K562 (cell line): ENCODE measurements around the gene FGFR4. TPM values are rescaled to one million over a fixed set of nuclear protein-coding genes. Genes with fewer than 3 reads are reported as not detected.
A peak's percentile ranks its signal among the peaks of the same experiment; 100 is the strongest.

Experiments
- CGGBP1 ChIP-seq: fragments of 250-450 bp; sonication (Bioruptor Pico); IDR thresholded peaks from 2 replicates; pipeline ENCODE4 v1.9.0; 2021; ENCODE audit warnings: mild to moderate bottlenecking
- CREB3L1 ChIP-seq: fragments of 450-650 bp; IDR thresholded peaks from 2 replicates; pipeline ENCODE4 v1.6.1; 2014; ENCODE audit warnings: low read depth, mild to moderate bottlenecking, moderate library complexity, borderline replicate concordance
- EGR1 ChIP-seq: fragments of 450-650 bp; conservative IDR thresholded peaks from 2 replicates; pipeline ENCODE4 v1.6.1; 2017; ENCODE audit warnings: mild to moderate bottlenecking
- MAZ ChIP-seq, 2 experiments: fragments of 450-650 bp in 1 of 2; sonication (generic) in 1 of 2; formaldehyde crosslinking; IDR thresholded peaks in 1 of 2; conservative IDR thresholded peaks in 1 of 2; 2 replicates each; pipeline versions ENCODE4 v1.4.0 to v1.5.0; 2020; ENCODE audit warnings: mild to moderate bottlenecking in 1 of 2, missing genetic modification reagents in 1 of 2
- PCBP2 ChIP-seq: fragments of 200-400 bp; formaldehyde crosslinking; IDR thresholded peaks from 2 replicates; pipeline ENCODE4 v1.6.1; 2018; ENCODE audit warnings: low read length, low read depth, mild to moderate bottlenecking, moderate library complexity; ENCODE audit not compliant: poor library complexity, severe bottlenecking
- TSC22D4 ChIP-seq: fragments of 450-650 bp; IDR thresholded peaks from 2 replicates; pipeline ENCODE4 v1.6.1; 2016; ENCODE audit warnings: missing genetic modification characterization, missing biosample characterization, control low read depth
- ZNF184 ChIP-seq: sonication (generic); formaldehyde crosslinking; IDR thresholded peaks from 2 replicates; pipeline ENCODE4 v1.5.0; 2020; ENCODE audit warnings: missing genetic modification reagents
- polyA plus RNA-seq, 8 experiments: library from polyadenylated mRNA; depleted of rRNA in 4 of 8; stranded (reverse) in 5 of 8; unstranded in 3 of 8; fragments of >200 nt; fragmentation: Nextera tagmentation in 2 of 8; fragmentation: Illumina TruSeq in 1 of 8; extraction: Ambion mirVana in 2 of 8; extraction: Trizol in 1 of 8; gene quantifications; 2 replicates each; pipeline versions ENCODE4 v1.2.1 to v1.2.3, GENCODE V29; 2011 to 2014; ENCODE audit warnings: inconsistent platforms in 1 of 8, missing spikeins in 1 of 8
- total RNA-seq, 7 experiments: library from RNA; depleted of rRNA in 6 of 7; stranded (reverse); fragments of >200 nt in 6 of 7; fragmentation: Illumina TruSeq in 2 of 7; extraction: Trizol in 2 of 7; gene quantifications; 2 replicates each; pipeline versions ENCODE4 v1.2.1 to v1.2.3, GENCODE V29; 2011 to 2021; ENCODE audit warnings: low replicate concordance in 1 of 7
- TF ChIP-seq, protein P1 (sequence below): IDR thresholded peaks from 2 replicates; pipeline ENCODE4 v1.6.1; 2014; ENCODE audit warnings: antibody characterized with exemption
- TF ChIP-seq, protein P2 (sequence below): fragments of 250-450 bp; sonication (Bioruptor Pico); IDR thresholded peaks from 2 replicates; pipeline ENCODE4 v1.4.0; 2020; ENCODE audit warnings: mild to moderate bottlenecking, moderate library complexity
- TF ChIP-seq, protein P3 (sequence below), 2 experiments: fragments of 450-650 bp; formaldehyde crosslinking in 1 of 2; IDR thresholded peaks; 2 replicates each; pipeline versions ENCODE4 v1.4.0 to v1.6.1; 2014 to 2020; ENCODE audit warnings: mild to moderate bottlenecking in 2 of 2, borderline replicate concordance in 1 of 2, low read depth in 1 of 2

Gene FGFR4
- total and polyA plus RNA-seq, 9 of the 15 experiments (the other 6 are each of a cell fraction or from before 2014, with no cell fraction given), result 0.76 to 35.4 (median 7.5) TPM

DNA sequence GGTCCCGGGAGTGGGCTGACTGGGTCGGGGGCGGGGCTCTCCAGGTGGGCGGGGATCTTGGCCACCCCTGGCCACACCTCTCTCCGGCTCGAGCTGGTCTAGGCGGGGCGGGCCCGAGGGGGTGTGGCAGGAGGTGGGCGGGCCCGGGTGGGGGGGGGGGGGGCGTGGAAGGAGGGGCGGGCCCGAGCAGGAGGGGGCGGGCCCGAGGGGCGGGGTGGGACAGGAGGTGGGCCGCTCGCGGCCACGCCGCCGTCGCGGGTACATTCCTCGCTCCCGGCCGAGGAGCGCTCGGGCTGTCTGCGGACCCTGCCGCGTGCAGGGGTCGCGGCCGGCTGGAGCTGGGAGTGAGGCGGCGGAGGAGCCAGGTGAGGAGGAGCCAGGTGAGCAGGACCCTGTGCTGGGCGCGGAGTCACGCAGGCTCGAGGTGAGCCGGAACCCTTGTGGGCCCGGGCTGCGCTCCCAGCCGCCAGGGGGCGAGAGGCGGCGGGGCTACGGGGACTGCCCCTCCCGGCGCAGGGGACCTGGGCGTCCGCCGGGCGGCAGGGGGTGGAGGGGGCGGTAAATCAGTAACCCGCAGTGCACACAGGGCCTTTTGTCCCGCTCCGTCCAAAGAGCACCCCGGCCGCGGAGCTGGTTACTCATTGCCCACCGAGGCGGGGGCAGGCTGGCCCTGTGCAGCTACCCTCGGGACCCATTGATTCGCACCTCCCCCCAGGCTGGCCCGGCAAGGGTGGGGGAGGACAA is at the start of gene FGFR4 (continued):
- TF ChIP-seq CREB3L1 (no peak), CGGBP1 (CRISPR knock-in tag) (no peak), EGR1 (peak; percentile 95), TSC22D4 (tag) (no peak), ZNF184 (CRISPR knock-in tag) (no peak), MAZ (CRISPR knock-in tag; conservative IDR thresholded peaks at IDR 0.05 in 1 of 2, IDR thresholded peaks at IDR 0.05 in 1 of 2) (peak; percentile 87 to 95), PCBP2 (no peak)
- TF ChIP-seq, protein P1, sequence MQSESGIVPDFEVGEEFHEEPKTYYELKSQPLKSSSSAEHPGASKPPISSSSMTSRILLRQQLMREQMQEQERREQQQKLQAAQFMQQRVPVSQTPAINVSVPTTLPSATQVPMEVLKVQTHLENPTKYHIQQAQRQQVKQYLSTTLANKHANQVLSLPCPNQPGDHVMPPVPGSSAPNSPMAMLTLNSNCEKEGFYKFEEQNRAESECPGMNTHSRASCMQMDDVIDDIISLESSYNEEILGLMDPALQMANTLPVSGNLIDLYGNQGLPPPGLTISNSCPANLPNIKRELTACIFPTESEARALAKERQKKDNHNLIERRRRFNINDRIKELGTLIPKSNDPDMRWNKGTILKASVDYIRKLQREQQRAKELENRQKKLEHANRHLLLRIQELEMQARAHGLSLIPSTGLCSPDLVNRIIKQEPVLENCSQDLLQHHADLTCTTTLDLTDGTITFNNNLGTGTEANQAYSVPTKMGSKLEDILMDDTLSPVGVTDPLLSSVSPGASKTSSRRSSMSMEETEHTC, result no peak
- TF ChIP-seq, protein P2, sequence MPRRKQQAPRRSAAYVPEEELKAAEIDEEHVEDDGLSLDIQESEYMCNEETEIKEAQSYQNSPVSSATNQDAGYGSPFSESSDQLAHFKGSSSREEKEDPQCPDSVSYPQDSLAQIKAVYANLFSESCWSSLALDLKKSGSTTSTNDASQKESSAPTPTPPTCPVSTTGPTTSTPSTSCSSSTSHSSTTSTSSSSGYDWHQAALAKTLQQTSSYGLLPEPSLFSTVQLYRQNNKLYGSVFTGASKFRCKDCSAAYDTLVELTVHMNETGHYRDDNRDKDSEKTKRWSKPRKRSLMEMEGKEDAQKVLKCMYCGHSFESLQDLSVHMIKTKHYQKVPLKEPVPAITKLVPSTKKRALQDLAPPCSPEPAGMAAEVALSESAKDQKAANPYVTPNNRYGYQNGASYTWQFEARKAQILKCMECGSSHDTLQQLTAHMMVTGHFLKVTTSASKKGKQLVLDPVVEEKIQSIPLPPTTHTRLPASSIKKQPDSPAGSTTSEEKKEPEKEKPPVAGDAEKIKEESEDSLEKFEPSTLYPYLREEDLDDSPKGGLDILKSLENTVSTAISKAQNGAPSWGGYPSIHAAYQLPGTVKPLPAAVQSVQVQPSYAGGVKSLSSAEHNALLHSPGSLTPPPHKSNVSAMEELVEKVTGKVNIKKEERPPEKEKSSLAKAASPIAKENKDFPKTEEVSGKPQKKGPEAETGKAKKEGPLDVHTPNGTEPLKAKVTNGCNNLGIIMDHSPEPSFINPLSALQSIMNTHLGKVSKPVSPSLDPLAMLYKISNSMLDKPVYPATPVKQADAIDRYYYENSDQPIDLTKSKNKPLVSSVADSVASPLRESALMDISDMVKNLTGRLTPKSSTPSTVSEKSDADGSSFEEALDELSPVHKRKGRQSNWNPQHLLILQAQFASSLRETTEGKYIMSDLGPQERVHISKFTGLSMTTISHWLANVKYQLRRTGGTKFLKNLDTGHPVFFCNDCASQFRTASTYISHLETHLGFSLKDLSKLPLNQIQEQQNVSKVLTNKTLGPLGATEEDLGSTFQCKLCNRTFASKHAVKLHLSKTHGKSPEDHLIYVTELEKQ (CRISPR knock-in tag), result no peak
- TF ChIP-seq, protein P3, sequence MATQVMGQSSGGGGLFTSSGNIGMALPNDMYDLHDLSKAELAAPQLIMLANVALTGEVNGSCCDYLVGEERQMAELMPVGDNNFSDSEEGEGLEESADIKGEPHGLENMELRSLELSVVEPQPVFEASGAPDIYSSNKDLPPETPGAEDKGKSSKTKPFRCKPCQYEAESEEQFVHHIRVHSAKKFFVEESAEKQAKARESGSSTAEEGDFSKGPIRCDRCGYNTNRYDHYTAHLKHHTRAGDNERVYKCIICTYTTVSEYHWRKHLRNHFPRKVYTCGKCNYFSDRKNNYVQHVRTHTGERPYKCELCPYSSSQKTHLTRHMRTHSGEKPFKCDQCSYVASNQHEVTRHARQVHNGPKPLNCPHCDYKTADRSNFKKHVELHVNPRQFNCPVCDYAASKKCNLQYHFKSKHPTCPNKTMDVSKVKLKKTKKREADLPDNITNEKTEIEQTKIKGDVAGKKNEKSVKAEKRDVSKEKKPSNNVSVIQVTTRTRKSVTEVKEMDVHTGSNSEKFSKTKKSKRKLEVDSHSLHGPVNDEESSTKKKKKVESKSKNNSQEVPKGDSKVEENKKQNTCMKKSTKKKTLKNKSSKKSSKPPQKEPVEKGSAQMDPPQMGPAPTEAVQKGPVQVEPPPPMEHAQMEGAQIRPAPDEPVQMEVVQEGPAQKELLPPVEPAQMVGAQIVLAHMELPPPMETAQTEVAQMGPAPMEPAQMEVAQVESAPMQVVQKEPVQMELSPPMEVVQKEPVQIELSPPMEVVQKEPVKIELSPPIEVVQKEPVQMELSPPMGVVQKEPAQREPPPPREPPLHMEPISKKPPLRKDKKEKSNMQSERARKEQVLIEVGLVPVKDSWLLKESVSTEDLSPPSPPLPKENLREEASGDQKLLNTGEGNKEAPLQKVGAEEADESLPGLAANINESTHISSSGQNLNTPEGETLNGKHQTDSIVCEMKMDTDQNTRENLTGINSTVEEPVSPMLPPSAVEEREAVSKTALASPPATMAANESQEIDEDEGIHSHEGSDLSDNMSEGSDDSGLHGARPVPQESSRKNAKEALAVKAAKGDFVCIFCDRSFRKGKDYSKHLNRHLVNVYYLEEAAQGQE (IDR thresholded peaks at IDR 0.05; ENCODE audit: borderline replicate concordance), result peak; percentile 24; the same call in 1 of the 2 replicates
- TF ChIP-seq, protein P3 (CRISPR knock-in tag; IDR thresholded peaks at IDR 0.05; ENCODE audit: low read depth), result no peak
